Articular chondrocyte of knee joint (primary cell): ENCODE data around the gene BAIAP2L2. TPM values are rescaled to one million over a fixed set of nuclear protein-coding genes. Genes with fewer than 3 reads are reported as not detected.

ENCODE experiments used
- total RNA-seq: library from RNA; depleted of rRNA; stranded (reverse); fragments of >200 nt; gene quantifications from 2 replicates; pipeline ENCODE4 v1.2.3, GENCODE V29; 2012

The BAIAP2L2 gene
- 0.65 and 0.78 TPM in 2 replicates for total RNA-seq

GRCh38 chr22:38110008-38110862, at the start of gene BAIAP2L2:
BAIAP2L2 (minus strand) TSS chr22:38110684; CDS start chr22:38110525, 159 bp downstream.

GRCh38 chr22:38083931-38084631, 26.4 kb downstream of the BAIAP2L2 start, which contains the start of gene SLC16A8:
SLC16A8 (minus strand) TSS chr22:38084184; CDS start chr22:38082873, 1,311 bp downstream.

GRCh38 chr22:38056969-38057891, 53.3 kb downstream of the BAIAP2L2 start, which contains the start of gene PICK1:
PICK1 (plus strand) TSS chr22:38057404; CDS start chr22:38057810, 406 bp downstream.

Other genes starting within 250 kb of the BAIAP2L2 start
- 17.2 TPM in 2 replicates for gene MICALL1, start 204.4 kb downstream of the BAIAP2L2 start, total RNA-seq
- gene C22orf23, start 157.1 kb downstream of the BAIAP2L2 start, total RNA-seq = 0.43 and 0.52 TPM in 2 replicates
- gene POLR2F, start 157.0 kb downstream of the BAIAP2L2 start, total RNA-seq = 11.9 and 17.5 TPM in 2 replicates
- gene SOX10, start 126.1 kb downstream of the BAIAP2L2 start, total RNA-seq = not detected in 2 replicates
- 6.7 and 7.7 TPM in 2 replicates for gene PICK1, start 53.3 kb downstream of the BAIAP2L2 start, total RNA-seq
- gene SLC16A8, start 26.5 kb downstream of the BAIAP2L2 start, total RNA-seq = under 0.01 and 0.26 TPM in 2 replicates
- gene PLA2G6, start 71.1 kb upstream of the BAIAP2L2 start, total RNA-seq = 10.3 and 13.6 TPM in 2 replicates
- 14.8 and 40.6 TPM in 2 replicates for gene MAFF, start 91.3 kb upstream of the BAIAP2L2 start, total RNA-seq
- 34.4 and 35.1 TPM in 2 replicates for gene TMEM184B, start 162.3 kb upstream of the BAIAP2L2 start, total RNA-seq
- gene CSNK1E, start 206.7 kb upstream of the BAIAP2L2 start, total RNA-seq = 84.9 and 97.3 TPM in 2 replicates